PC-9 (cell line): ENCODE results near the gene CDH12. TPM values are rescaled to one million over a fixed set of nuclear protein-coding genes. Genes with fewer than 3 reads are reported as not detected.

ENCODE experiments used
- BruUV-seq: library from RNA; stranded (reverse); fragments of 400-500 nt; replicated peaks from 2 replicates; lab custom pipeline; 2021; lab: Mats Ljungman, UMichigan
- CTCF ChIA-PET: fragments of 300-600 bp; sonication (Branson Sonifier 250); formaldehyde crosslinking; loops from one replicate; lab custom pipeline; 2022; ENCODE audit warnings: antibody characterized with exemption; lab: Charles Lee
- POLR2A ChIA-PET: fragments of 300-600 bp; sonication (Branson Sonifier 250); formaldehyde crosslinking; loops from one replicate; lab custom pipeline; 2022; ENCODE audit warnings: antibody characterized with exemption; ENCODE audit not compliant: unreplicated experiment; lab: Charles Lee
- DNase-seq, 2 experiments: peaks; one replicate each; pipeline versions ENCODE4 v3.0.0 to v3.0.0-alpha.2; 2015 to 2022; ENCODE audit warnings: mixed read lengths in 1 of 2
- H2AFZ ChIP-seq: fragments of 200-600 bp; sonication (generic); 2 replicates; pipeline ENCODE4 v1.8.1; 2017; ENCODE audit warnings: antibody characterized with exemption
- H3F3A ChIP-seq: fragments of 200-600 bp; sonication (generic); 2 replicates; pipeline ENCODE4 v1.8.1; 2017; ENCODE audit warnings: antibody characterized with exemption, mild to moderate bottlenecking, low read depth; ENCODE audit not compliant: insufficient read depth
- H3K27ac ChIP-seq: fragments of 200-600 bp; sonication (generic); 2 replicates; pipeline ENCODE4 v1.6.1; 2016; ENCODE audit warnings: mixed run types
- H3K27me3 ChIP-seq: fragments of 200-600 bp; sonication (generic); 2 replicates; pipeline ENCODE4 v1.6.1; 2016; ENCODE audit warnings: low read depth, mixed run types; ENCODE audit not compliant: insufficient read depth
- H3K36me3 ChIP-seq: fragments of 200-600 bp; sonication (generic); 2 replicates; pipeline ENCODE4 v1.6.1; 2016; ENCODE audit warnings: low read depth, mixed run types
- H3K4me1 ChIP-seq: fragments of 200-600 bp; sonication (generic); replicated peaks from 2 replicates; pipeline ENCODE4 v1.6.1; 2016; ENCODE audit warnings: mixed run types; ENCODE audit not compliant: insufficient read depth
- H3K4me2 ChIP-seq: fragments of 200-600 bp; sonication (generic); 2 replicates; pipeline ENCODE4 v1.6.1; 2017; ENCODE audit warnings: mixed run types
- H3K4me3 ChIP-seq: fragments of 200-600 bp; sonication (generic); 2 replicates; pipeline ENCODE4 v1.6.1; 2016; ENCODE audit warnings: mixed run types
- H3K79me2 ChIP-seq: fragments of 200-600 bp; sonication (generic); 2 replicates; pipeline ENCODE4 v1.6.1; 2017; ENCODE audit warnings: low read depth, mixed run types
- H3K9me2 ChIP-seq: fragments of 200-600 bp; sonication (generic); 2 replicates; pipeline ENCODE4 v1.8.1; 2017; ENCODE audit warnings: mild to moderate bottlenecking; ENCODE audit not compliant: insufficient read depth
- H3K9me3 ChIP-seq: fragments of 200-600 bp; sonication (generic); 2 replicates; pipeline ENCODE4 v1.8.1; 2016; ENCODE audit warnings: low read depth; ENCODE audit not compliant: insufficient read depth
- H4K20me1 ChIP-seq: fragments of 200-600 bp; sonication (generic); 2 replicates; pipeline ENCODE4 v1.8.1; 2017; ENCODE audit not compliant: insufficient read depth
- EZH2 ChIP-seq: fragments of 200-600 bp; sonication (generic); IDR thresholded peaks from 2 replicates; pipeline ENCODE4 v1.8.0; 2017; ENCODE audit warnings: antibody characterized with exemption, low read depth
- intact Hi-C: fragments of 100-400 bp; cut with micrococcal nuclease; formaldehyde crosslinking; loops from one replicate; pipeline ENCODE4 v1.10.0; 2022; ENCODE audit not compliant: unreplicated experiment
- total RNA-seq: library from RNA; stranded (reverse); gene quantifications from 2 replicates; pipeline ENCODE4 v1.2.3, GENCODE V29; 2021
- TF ChIP-seq, protein P1 (sequence below): fragments of 200-600 bp; sonication (generic); conservative IDR thresholded peaks from 2 replicates; pipeline ENCODE4 v1.6.1; 2017; ENCODE audit warnings: mixed run types, antibody characterized with exemption, mild to moderate bottlenecking, moderate library complexity

The CDH12 gene
- total RNA-seq, 1 experiment from 2014 or later = not detected

DNA sequence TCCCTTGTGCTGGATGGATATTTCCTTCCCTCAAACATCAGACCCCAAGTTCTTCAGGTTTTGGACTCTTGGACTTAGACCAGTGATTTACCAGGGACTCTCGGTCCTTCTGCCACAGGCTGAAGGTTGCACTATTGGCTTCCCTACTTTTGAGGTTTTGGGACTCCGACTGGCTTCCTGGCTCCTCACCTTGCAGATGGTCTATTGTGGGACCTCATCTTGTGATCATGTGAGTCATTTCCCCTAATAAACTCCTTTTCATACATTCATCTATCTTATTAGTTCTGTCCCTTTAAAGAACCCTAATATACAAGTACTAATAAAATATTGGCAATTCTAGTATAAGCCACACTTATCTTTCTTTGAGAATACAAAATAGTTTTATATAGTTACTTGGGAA lies 1078.9 kb downstream of the CDH12 start:
- H3K9me2 ChIP-seq = no peaks in the 10 kb centered on the region
- DNase-seq = no peak
- no peak for TF ChIP-seq EZH2
- TF ChIP-seq, protein P1, sequence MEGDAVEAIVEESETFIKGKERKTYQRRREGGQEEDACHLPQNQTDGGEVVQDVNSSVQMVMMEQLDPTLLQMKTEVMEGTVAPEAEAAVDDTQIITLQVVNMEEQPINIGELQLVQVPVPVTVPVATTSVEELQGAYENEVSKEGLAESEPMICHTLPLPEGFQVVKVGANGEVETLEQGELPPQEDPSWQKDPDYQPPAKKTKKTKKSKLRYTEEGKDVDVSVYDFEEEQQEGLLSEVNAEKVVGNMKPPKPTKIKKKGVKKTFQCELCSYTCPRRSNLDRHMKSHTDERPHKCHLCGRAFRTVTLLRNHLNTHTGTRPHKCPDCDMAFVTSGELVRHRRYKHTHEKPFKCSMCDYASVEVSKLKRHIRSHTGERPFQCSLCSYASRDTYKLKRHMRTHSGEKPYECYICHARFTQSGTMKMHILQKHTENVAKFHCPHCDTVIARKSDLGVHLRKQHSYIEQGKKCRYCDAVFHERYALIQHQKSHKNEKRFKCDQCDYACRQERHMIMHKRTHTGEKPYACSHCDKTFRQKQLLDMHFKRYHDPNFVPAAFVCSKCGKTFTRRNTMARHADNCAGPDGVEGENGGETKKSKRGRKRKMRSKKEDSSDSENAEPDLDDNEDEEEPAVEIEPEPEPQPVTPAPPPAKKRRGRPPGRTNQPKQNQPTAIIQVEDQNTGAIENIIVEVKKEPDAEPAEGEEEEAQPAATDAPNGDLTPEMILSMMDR = no peak
- H3K4me2 ChIP-seq = no peak overlapping the region
- POLR2A ChIA-PET = no interaction called here
- H3K27me3 ChIP-seq = no peaks in the 10 kb centered on the region
- CTCF ChIA-PET = no interaction called here
- no peak overlapping the region for H3K27ac ChIP-seq
- no peaks in the 10 kb centered on the region for H3K36me3 ChIP-seq
- H3K4me3 ChIP-seq = no peak overlapping the region
- H3K9me3 ChIP-seq = no peaks in the 10 kb centered on the region
- no peaks in the 10 kb centered on the region for H3K79me2 ChIP-seq
- H4K20me1 ChIP-seq = no peaks in the 10 kb centered on the region
- no peaks in the 10 kb centered on the region for H3F3A ChIP-seq
- no TSS peak for BruUV-seq
- H3K4me1 ChIP-seq = no peaks in the 10 kb centered on the region
- H2AFZ ChIP-seq = no peak overlapping the region
- intact Hi-C loops = loop anchor here (2.0 kb wide), 1 partner anchor 17 kb away; no protein-coding TSS in a partner anchor

DNA sequence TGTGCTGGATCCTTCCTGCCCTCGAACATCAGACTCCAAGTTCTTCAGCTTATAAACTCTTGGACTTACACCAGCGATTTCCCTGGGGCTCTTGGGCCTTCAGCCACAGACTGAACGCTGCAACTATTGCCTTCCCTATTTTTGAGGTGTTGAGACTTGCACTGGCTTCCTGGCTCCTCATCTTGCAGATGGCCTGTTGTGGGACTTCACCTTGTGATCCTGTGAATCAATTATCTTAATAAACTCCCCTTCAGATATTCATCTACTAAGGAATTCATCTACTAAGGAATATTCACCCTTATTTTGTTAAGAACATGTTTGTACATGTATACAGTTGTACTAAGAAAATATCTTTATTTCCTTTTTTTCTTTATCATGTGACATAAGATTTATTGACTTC lies 1079.7 kb downstream of the CDH12 start:
- intact Hi-C loops = no loop called here
- no peaks in the 10 kb centered on the region for H3K4me1 ChIP-seq
- BruUV-seq = no TSS peak
- TF ChIP-seq, protein P1 = no peak
- no peak for TF ChIP-seq EZH2
- no peaks in the 10 kb centered on the region for H3K9me3 ChIP-seq
- no peak overlapping the region for H3K4me3 ChIP-seq
- DNase-seq = no peak
- no peaks in the 10 kb centered on the region for H3F3A ChIP-seq
- no peaks in the 10 kb centered on the region for H4K20me1 ChIP-seq
- no peaks in the 10 kb centered on the region for H3K79me2 ChIP-seq
- no peaks in the 10 kb centered on the region for H3K36me3 ChIP-seq
- no peak overlapping the region for H3K4me2 ChIP-seq
- H3K27me3 ChIP-seq = no peaks in the 10 kb centered on the region
- no peaks in the 10 kb centered on the region for H3K9me2 ChIP-seq
- ChIA-PET CTCF (no interaction called here), POLR2A (no interaction called here)
- no peak overlapping the region for H3K27ac ChIP-seq
- no peak overlapping the region for H2AFZ ChIP-seq

GRCh38 chr5:21765406-21765805 lies 1087.7 kb downstream of the CDH12 start:
- Histone ChIP-seq H3K27ac (no peak overlapping the region), H3K79me2 (no peaks in the 10 kb centered on the region), H3F3A (no peaks in the 10 kb centered on the region), H3K9me2 (no peaks in the 10 kb centered on the region), H3K4me1 (no peaks in the 10 kb centered on the region), H4K20me1 (no peaks in the 10 kb centered on the region), H3K36me3 (no peaks in the 10 kb centered on the region), H2AFZ (no peak overlapping the region), H3K4me3 (no peak overlapping the region), H3K4me2 (no peak overlapping the region), H3K27me3 (no peaks in the 10 kb centered on the region), H3K9me3 (no peaks in the 10 kb centered on the region)
- no TSS peak for BruUV-seq
- intact Hi-C loops = no loop called here
- ChIA-PET CTCF (no interaction called here), POLR2A (no interaction called here)
- no peak for DNase-seq
- no peak for TF ChIP-seq EZH2
- TF ChIP-seq, protein P1 = no peak
